Stimulated activated naive CD4-positive, alpha-beta T cell (primary cell): Measurements from ENCODE around the gene NPEPL1.
"Not testable (repeated sequence)": the region's sequence is repeated elsewhere in the genome, so short reads cannot be mapped to it uniquely, and the experiment has no call there.

Experiments used
- DNase-seq, 6 experiments: peaks; one replicate each; lab custom pipeline; 2025; lab: John Stamatoyannopoulos, UW

The NPEPL1 gene

DNA sequence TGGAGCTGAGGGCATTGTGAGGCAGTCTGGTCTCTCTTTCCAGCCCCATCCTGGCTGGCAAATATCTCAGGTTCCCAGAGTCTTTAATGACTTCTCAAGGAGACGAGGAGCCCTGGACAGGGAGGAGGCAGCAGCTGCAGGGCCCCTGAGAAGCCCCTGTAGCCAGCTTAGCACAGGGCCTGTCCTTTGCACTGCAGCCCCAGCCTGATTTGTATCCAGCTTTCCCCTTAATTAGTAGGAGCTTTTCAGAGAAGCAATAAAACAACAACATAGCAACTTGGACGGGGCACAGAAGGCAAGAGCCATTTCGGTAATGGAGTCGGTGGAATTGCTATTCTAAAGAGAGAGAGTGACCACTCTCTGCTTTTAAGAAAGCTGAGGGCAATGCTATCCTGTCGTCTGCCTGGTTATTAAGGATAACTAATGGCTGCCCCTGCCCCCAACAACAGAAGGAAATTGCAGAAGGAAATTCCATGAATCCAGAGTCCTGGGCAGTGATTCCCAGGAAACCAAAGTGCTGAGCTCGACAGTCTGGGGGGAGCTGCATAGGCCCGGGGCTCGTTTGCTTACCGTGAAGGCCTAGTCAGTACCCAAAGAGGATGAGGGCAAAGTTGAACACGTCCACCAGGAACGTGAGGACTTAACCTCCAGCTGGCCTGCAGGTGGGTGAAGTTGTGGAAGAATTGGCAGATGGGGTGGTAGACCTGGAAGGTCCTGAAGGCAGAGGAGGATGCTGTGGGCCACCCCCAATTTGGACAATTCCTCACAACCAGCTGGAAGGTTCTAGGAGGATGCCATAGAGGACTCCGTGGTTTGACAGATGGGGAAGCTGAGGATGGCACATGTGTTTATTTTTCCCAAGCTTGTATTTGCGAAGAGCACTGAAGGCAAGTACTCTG lies 50.3 kb downstream of the NPEPL1 start:
- DNase-seq, result no peak

DNA sequence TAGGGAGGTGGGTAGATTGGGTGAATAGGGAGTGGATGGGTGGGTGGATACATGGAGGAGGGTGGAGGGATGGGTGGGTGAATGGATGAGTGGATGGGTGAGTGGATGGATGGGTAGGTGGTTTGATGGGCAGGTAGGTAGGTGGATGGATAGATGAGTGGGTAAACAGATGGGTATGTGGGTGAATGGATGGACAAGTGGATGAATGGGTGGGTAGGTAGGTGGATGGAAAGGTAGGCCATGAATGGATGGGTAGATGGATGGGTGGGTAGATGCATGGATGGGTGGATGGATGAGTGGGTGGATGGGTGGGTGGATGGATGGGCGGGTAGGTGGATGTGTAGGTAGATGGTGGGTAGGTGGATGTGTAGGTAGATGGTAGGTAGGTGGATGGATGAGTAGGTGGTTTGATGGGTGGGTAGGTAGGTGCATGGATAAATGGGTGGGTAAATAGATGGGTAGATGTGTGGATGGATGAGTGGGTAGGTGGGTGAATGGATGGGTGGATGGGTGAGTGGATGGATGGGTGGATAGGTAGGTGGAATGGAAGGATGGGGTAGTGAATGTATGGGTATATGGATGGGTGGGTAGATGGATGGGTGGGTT lies 51.4 kb downstream of the NPEPL1 start:
- no peak for DNase-seq

DNA sequence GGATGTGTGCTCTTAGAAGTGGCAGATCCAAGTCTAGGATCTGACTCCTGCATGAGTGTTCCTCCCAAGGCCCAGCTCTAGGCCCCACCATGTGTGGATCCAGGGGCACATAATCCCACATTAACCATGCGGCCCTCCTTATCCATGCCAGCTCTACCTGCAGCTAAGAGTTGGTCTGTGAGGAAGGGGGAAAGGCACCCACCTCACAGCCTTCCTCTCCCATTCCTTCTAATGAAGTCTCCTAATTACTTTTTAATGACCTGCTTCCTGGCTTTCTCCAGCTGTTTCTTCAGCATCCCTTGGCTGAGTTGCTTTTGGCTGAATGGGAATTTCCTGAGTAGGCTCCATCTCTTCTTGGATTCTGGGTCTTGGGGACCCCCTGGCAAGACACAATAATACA lies 52.2 kb downstream of the NPEPL1 start:
- no peak for DNase-seq

DNA sequence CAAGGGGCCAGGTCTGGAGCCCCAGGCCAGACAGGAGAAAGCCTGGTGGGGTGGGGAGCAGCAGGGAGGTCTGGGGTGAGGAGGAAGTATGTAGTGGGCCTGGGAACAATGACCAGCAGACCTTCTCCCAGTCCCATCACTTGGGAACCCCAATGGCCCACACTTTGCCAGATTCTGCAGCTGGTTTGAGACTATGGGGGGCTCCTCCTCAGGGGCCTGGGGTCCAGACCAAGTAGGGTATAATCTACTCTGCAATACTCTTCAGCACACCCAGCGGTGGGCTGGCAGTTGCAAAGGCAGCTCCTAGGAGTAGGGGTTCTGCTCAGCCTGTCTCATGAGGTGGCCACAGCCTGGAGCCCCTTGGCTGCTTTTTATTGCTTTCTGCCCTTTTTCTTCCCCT lies 52.8 kb downstream of the NPEPL1 start:
- no peak for DNase-seq

DNA sequence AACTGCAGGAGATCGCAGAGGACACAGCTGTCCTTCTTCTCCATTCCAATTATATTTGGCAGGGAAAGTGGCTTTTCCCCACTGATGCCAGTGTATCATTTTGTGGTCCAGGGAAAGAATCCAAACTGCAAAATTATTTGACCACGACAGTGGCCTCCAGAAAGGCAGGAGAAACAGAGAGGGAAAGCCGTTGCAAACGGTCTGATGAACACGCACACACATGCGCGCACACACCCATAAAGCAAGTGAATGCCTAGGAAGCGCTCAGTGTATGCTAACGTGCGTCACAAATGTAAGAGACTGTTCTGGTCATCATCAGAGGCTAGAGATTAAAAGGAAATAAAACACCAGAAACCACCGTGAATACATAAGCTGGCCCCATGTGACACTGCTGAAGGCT lies 54.0 kb downstream of the NPEPL1 start:
- no peak for DNase-seq

DNA sequence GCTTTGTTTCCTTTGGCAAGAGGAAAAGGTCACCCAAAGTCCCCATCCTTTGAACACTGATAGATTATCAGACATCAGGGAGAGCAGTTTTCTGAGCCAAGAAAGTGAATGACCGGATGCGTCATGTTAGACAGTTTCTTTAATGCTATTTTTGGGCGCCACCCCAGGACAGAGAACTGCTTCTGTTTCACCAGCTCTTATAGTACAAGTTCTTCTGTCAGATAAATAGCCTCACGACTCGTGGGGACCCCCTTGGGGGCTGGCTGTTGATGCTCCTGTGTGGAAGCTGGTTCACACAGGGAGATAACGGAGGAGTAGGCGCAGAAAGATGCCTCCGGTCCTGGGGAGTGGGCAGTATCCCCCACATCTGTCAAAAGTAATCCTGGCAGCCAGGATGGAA lies 54.6 kb downstream of the NPEPL1 start:
- no peak for DNase-seq

DNA sequence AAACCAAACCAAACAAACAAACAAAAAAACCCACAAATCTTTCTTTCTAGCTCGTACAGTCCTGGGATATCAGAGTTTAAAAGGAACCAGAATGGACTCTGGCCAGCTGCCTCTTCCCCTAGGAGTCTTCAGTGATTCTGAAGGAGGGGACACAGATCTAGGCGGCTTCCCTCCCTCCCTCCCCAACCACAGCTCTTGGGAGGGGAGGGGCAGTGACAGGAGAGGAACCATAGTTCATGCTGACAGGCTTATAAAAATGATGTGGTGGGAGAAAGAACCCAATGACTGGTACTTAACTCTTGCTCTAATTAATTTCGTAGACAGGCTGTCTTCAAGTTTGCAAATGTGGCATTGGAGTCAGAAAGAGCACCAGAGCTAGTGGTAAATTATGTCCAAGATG lies 56.0 kb downstream of the NPEPL1 start:
- DNase-seq, result no peak

DNA sequence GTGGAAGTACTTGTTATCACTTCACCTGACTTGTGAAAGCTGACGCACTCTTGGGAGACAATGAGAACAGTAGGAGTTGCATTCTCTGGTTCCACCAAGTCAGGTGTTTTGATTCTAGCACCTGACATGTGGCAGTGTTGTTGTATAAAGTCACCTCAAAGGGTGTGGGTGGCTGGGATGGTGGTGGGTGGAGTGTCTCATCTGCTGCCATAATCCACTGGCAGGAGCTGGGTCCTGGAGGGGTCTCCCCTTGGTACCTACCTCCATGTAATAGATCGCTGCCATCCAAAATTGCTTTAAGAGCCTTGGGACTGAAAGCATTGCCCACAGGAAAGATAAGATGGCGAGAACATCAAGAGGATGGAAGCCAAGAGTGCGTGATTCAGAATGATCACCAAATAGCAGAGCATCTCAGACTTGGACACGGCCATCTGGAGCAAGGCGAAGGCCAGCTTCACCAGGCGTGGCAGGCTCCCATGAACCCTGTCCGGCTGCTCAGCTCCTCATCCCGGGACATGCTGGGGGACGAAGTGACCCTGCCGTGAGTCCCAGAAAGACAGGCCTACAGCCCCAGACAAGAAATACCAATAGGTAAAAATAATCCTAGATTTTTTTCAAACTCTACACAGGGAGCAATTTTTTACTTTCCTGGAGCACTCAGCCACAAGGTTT lies 56.6 kb downstream of the NPEPL1 start:
- no peak for DNase-seq

DNA sequence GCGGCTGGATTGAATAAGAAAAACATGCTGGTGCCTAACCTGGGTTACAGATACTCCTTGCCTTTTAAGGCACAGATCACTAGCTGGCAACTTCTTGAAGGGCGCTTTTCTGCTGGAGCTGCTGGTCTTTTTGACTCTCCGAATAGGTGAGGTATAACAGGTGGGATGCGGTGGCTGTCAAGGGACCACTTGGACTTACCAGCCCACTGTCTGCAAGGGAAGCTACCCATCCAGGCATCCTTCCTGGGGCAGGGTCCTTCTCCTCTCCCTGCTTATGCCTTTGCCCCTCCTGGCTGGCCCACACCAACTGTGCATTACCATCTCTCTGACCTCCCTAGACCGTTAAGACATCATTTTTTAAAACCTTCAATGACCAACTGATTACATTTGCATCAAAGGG lies 57.4 kb downstream of the NPEPL1 start:
- DNase-seq, result no peak

DNA sequence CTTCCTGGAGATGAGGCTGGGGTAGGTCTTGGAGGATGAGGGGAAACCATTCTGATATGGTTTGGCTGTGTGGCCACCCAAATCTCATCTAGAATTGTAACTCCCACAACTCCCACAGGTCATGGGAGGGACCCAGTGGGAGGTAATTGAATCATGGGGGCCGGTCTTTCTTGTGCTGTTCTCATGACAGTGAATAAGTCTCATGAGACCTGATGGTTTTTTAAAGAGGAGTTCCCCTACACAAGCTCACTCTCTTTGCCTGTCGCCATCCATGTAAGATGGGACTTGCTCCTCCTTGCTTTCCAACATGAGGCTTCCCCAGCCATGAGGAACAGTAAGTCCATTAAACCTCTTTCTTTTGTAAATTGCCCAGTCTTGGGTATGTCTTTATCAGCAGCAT lies 58.1 kb downstream of the NPEPL1 start:
- DNase-seq, result not testable (repeated sequence)

DNA sequence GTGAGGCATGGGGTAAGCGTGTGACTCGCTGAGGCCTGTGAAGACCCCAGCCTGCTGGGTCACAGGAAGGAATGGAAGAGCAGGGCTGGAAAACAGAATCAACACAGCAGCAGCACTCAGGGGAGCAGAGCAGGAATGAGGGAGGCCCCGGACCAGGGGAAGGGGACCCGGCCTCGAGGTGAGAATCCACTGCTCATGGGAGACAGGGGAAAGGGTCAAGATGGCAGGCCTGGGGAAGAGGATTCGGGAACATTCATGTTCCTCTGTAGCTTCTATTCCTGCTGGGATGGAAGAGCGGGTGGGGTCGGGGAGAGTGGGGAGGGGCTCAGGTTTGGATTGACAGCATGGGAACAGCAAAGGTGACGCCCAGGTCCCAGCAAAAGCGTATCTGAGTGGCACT lies 59.4 kb downstream of the NPEPL1 start:
- no peak for DNase-seq

DNA sequence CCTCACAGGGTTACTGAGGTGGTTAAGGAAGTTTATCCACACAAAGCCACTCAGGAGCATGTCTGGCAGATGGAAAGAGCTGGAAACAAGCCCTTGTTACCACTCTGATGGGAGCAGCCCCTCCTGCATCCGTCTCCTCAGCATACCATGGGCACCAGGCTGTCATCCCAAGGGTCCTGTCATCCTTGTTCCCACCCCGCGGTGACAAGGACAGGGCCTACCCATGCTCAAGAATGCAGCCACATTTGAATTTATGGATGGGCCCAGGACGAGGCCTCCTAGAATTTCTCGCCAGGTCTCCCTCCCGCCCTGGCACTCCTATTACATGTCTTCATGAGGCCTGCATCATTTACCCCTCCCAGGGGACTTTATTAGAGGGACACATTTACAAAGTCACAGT lies 60.0 kb downstream of the NPEPL1 start:
- DNase-seq, result no peak

DNA sequence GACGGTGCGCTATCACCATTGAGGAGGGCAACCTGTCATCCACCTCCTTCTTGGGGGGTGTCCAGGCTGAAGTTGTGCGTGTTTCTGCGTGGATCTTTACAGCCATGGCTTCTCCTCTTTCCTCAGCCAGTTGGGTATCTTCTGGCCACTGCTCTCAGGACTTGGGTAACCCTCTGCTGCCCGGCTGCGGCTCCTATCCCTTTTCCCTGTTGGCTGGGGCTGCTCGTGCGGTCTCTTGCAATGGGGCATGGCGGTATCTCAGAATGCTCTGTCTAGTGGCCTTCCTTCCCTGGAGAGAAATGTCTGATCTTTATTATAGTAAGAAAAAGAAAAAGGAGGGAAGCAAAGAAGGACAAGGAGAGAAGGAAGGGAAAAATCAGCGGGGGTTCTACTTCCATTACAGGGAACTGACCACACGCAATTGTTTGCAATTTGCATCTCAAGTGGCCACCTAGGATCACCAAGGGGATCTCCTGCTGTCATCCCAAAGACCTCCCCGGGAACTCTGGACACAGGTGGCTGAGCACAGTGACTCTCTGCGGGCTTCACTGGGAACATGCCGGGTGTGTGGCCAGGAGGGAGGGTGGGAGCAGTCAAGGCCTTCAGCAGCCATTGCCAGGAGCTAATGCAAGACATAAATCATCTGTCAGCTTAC lies 60.8 kb downstream of the NPEPL1 start:
- no peak for DNase-seq

DNA sequence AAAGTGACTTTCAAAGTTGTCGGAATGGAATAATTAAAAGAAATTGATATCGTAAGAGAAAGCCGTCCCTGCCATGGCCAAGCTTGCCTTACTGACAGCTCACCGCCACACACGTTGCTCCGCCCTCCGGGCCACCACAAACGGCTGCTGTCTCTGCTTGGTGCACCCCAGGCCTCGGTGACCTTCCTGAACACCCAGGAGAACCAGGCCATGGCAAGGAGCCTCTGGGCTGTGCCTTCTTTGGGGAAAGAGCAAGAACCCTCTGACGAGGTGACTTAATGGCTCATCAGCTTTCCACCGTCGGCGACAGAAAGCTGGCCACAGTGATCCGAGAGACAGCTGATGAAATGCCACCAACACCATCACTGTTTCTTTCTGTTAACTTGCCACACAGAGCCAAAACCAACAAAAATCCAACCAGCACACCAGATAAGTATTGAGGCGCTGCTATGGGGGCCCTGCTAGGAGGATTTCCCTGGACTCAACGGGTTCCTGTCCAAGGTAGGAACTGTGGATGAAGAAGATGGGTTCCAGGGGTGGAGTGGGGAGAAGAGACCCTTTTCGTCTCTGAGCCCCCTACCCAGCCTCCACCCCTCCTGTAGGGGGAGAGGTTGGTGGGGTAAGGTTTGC lies 61.4 kb downstream of the NPEPL1 start:
- DNase-seq, result no peak

DNA sequence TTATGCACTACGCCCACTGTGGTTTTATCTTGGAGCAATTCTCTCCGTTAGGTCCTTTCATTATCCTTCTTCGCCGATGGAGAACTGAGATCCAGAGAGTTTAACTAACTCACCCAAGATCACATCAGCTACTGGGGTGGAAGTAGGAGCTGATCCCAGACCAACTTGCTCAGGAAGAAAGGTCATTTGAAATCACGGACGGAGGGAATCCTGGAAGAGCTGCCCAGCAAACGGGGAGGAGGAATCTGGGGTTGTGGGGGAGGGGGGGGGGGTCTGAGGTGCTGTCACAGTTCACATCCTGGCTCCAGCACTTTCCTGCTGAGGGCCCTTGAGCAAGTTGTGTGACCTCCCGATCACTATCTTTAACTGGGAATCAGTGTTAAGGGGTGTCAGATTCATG lies 62.0 kb downstream of the NPEPL1 start:
- no peak for DNase-seq

DNA sequence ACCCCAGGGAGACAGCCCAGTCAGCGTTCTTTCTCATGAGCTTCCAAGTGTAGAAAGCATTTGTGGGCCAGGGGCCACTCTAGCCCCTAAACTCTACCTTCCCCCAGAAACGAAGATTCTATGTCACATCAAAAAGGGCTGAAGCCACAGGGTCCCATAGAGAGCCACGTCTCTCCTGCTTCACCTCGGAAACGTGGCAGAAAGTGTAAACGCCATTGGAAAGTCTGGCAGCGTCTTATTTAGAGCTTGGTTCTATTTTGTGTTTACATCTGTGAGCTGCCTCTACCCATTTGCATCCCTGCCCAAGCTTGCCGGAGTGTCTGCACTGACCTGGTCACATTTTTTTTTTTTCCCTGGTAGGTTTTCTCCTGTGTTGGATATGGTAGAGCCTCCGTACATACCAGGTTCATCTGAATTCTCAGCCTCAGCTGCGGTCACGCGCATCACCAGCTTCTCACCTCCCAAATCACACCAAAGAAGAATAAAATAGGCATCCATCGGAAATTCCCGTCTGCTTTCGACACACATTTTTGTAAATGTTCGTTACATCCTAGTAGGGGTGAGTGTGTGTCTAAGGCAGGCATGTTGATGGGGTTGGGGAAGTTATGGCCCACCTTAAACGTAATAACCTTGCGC lies 62.6 kb downstream of the NPEPL1 start:
- DNase-seq, result no peak

DNA sequence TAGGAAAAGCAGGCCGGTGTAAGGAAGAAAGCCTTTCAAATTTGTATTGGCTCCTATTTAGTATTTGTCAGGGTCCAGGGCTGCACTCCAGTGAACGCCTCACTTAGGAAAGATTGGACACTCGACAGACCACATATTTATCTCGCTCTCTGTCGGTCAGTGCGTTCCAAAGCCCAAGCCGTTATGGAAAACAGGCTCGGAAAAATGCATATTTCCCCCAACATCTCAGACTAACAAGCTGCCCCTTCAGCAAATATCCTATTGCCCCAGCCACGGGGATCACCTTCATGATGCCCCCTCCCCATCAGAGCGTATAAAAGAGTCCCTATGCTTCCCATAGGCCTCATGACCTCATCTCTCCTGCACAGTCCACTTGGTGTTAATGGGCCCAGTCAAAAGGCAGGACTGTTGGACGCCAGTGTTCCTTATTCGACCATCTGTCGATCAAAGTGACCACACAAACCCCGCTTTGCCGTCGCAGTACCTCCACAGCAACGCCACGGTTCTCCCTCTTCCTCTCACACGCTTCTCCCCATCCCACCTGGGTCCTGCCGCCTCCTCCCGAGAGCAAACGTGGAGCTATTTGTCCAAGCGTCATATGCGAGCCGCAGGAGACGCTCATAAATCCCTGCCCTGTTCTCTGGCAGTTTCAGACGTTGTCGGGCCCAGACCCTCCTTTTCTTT lies 63.3 kb downstream of the NPEPL1 start:
- no peak for DNase-seq

DNA sequence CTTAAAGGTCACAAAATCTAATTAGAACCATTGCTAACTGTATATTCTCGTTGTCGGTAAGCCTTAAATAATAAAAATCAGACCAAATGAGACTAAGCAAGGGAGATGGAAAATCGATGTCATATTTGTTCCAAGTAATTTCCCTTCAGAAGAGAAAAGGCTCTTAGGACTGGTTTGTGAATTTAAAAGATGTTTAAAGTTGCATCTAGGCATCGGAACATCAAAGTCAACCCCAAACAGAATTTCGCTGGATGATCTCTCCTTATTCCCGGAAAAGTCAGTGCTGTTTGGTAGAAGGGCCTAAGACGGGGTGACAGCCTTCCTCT lies 63.8 kb downstream of the NPEPL1 start:
- no peak for DNase-seq

DNA sequence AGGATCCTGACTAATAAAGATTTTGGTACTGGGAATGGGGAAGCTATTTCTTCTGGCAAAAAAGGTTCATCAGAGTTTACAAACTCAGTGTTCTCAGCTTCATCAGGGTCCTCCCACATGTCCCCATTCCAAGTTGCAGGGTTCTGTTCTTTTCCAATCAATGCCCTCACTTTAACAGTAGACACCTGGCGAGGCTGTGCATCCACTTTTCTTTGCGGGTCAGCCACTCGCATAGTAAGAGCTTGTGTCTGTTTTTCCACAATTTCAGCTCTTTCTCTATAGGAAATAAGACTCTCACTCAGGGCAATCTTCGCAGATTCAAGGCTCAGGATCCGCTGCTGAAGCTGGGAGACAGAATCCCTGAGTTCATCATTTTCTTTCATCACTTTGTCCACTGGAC lies 65.0 kb downstream of the NPEPL1 start:
- DNase-seq, result not testable (repeated sequence)

DNA sequence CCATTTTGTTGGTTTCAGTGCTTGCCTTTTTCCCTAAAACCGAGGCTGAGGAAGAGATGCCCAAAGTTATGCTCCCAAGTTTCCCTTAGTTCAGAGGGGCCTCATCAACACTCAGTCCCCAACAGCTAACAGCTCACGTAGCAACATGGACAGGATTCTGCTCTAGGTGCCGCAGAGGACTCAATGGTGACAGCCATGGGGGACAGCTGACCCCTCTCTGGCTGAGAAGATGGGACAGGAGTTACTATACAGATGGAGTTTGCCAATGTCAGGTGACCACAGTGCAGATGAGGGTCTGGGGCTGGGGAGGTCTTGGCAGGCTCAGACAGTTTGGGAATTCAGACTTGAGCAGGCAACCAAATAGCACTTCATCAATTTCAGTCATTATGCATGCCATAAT lies 67.3 kb downstream of the NPEPL1 start:
- no peak for DNase-seq

DNA sequence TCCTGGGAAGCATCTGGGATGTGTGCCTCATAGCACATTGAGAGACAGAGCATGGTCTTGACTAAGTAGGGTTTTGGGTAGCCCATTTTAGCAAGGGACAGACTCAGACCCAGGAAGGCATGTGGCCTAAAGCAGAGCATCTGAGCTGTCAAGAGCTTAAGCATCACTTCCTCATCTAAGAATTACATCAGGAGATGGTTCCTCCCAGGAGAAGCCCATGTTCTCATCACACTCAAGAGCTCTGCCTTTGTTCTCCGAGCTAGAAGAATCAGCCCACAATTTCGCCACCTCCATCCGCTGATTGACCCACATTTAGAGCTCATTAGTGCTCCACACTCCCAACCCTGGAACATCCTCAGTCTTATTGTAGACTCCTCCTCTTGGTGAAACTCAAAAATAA lies 68.3 kb downstream of the NPEPL1 start:
- DNase-seq, result no peak
